Epithelial cell of prostate (primary cell): ENCODE data around the gene RPUSD2.

Experiments used
- DNase-seq: peaks from one replicate; pipeline ENCODE4 v3.0.0-alpha.2; 2011; ENCODE audit warnings: low read depth, low spot score
- H3K27ac ChIP-seq: fragments of 450-650 bp; 2 replicates; pipeline ENCODE4 v1.5.1; 2017; ENCODE audit warnings: mild to moderate bottlenecking

Gene RPUSD2

GRCh38 chr15:40603935-40604334 is 34.8 kb downstream of the RPUSD2 start:
- no peak overlapping the region for H3K27ac ChIP-seq
- DNase-seq, result no peak

GRCh38 chr15:40613080-40613479 is 44.0 kb downstream of the RPUSD2 start:
- no peak for DNase-seq
- H3K27ac ChIP-seq, result no peak overlapping the region

GRCh38 chr15:40618023-40618422 is 48.9 kb downstream of the RPUSD2 start:
- H3K27ac ChIP-seq, result no peak overlapping the region
- DNase-seq, result no peak

GRCh38 chr15:40618906-40619305 is 49.8 kb downstream of the RPUSD2 start:
- no peak for DNase-seq
- no peak overlapping the region for H3K27ac ChIP-seq

GRCh38 chr15:40623361-40623760 is 54.3 kb downstream of the RPUSD2 start:
- no peak overlapping the region for H3K27ac ChIP-seq
- DNase-seq, result no peak
